Activated CD4-positive, alpha-beta T cell treated with anti-CD3 and anti-CD28 coated beads for 36 hours (primary cell): Measurements from ENCODE around the gene TRIM65. TPM values are rescaled to one million over a fixed set of nuclear protein-coding genes. Genes with fewer than 3 reads are reported as not detected.
A peak's percentile ranks its signal among the peaks of the same experiment; 100 is the strongest.
"Not testable (repeated sequence)": the region's sequence is repeated elsewhere in the genome, so short reads cannot be mapped to it uniquely, and the experiment has no call there.

Source experiments
- ATAC-seq: fragments of 200-7000 bp; cut with Tn5 transposase; one replicate; pipeline ENCODE4 v1.10.0; 2021; ENCODE audit warnings: mild to moderate bottlenecking, moderate library complexity
- CTCF ChIA-PET: fragments of 350-600 bp; sonication (Branson Sonifier 250); formaldehyde crosslinking; loops from one replicate; lab custom pipeline; 2021; ENCODE audit warnings: antibody characterized with exemption; lab: Charles Lee
- POLR2A ChIA-PET: fragments of 350-600 bp; sonication (Branson Sonifier 250); formaldehyde crosslinking; loops from one replicate; lab custom pipeline; 2021; ENCODE audit warnings: antibody characterized with exemption, inconsistent platforms; lab: Charles Lee
- DNase-seq: peaks from one replicate; pipeline ENCODE4 v3.0.0-alpha.2; 2020
- H3K27ac Mint-ChIP-seq: one replicate; pipeline ENCODE4 v1.8.0; 2021; ENCODE audit warnings: mixed read lengths
- H3K27me3 Mint-ChIP-seq: one replicate; pipeline ENCODE4 v1.8.0; 2021; ENCODE audit warnings: mixed read lengths
- H3K36me3 Mint-ChIP-seq: one replicate; pipeline ENCODE4 v1.8.0; 2021; ENCODE audit warnings: low read depth, mixed read lengths
- H3K4me1 Mint-ChIP-seq: one replicate; pipeline ENCODE4 v1.8.0; 2021; ENCODE audit warnings: mixed read lengths
- H3K4me3 Mint-ChIP-seq: one replicate; pipeline ENCODE4 v1.8.0; 2021; ENCODE audit warnings: mild to moderate bottlenecking, moderate library complexity, mixed read lengths
- H3K9me3 Mint-ChIP-seq: one replicate; pipeline ENCODE4 v1.8.0; 2021; ENCODE audit warnings: low read depth, mixed read lengths
- intact Hi-C, 2 experiments: fragments of 100-400 bp; cut with DNase I in 1 of 2; cut with micrococcal nuclease in 1 of 2; formaldehyde crosslinking; loops; one replicate each; pipeline versions ENCODE4 v1.14.2 to v1.15.1; 2022 to 2024; cut with DNase I, micrococcal nuclease
- total RNA-seq, 2 experiments: library from RNA; stranded (reverse); gene quantifications; one replicate each; pipeline ENCODE4 v1.2.3, GENCODE V29; 2021

The TRIM65 gene
- total RNA-seq, 2 experiments from 2014 or later = 28.9 to 31.9 TPM

- CTCF ChIA-PET = interaction anchor here (0.6 to 3.6 kb wide), 16 partner anchors 9 to 600 kb away, joined by 3 to 17 read pairs (median 5); partner anchors contain the start of genes MRPL38, TRIM47 and WBP2
- H3K4me1 Mint-ChIP-seq = peaks cover 19% of the 10 kb centered on the region
- H3K36me3 Mint-ChIP-seq = peaks cover 16% of the 10 kb centered on the region
- POLR2A ChIA-PET = interaction anchor here (0.5 kb wide), 1 partner anchor 163 kb away, joined by 3 read pairs; no protein-coding TSS in a partner anchor
- H3K27ac Mint-ChIP-seq = peak overlapping the region; percentile 72
- no peak for ATAC-seq
- no peaks in the 10 kb centered on the region for H3K9me3 Mint-ChIP-seq
- peak; percentile 34 for DNase-seq
- H3K4me3 Mint-ChIP-seq = peak overlapping the region; percentile 84
- intact Hi-C loops = loop anchor here (1.0 to 2.0 kb wide), 9 partner anchors 9 to 489 kb away; partner anchors contain the start of genes ACOX1 (in 1 of the 2), FBF1 (in 1 of the 2), MRPL38 (in 1 of the 2) and SPHK1 (in 1 of the 2)
- H3K27me3 Mint-ChIP-seq = no peaks in the 10 kb centered on the region
These were observed 1.2 kb downstream of the TRIM65 start for GRCh38 chr17:75895370-75896155.

- Mint-ChIP-seq H3K27me3 (no peaks in the 10 kb centered on the region), H3K36me3 (peaks cover 14% of the 10 kb centered on the region), H3K4me1 (peaks cover 19% of the 10 kb centered on the region), H3K9me3 (no peaks in the 10 kb centered on the region), H3K4me3 (peak overlapping the region; percentile 3), H3K27ac (peak overlapping the region; percentile 45)
- intact Hi-C loops = no loop called here
- ChIA-PET CTCF (interaction anchor here (0.6 to 2.0 kb wide), 5 partner anchors 9 to 376 kb away, joined by 3 to 8 read pairs (median 4); no protein-coding TSS in a partner anchor), POLR2A (no interaction called here)
- DNase-seq (no peak), ATAC-seq (no peak)
These were observed 2.6 kb downstream of the TRIM65 start for GRCh38 chr17:75894049-75894733.

GRCh38 chr17:75893305-75894048, 3.3 kb downstream of the TRIM65 start:
- H3K27me3 Mint-ChIP-seq = no peaks in the 10 kb centered on the region
- intact Hi-C loops = no loop called here
- CTCF ChIA-PET = interaction anchor here (0.6 to 2.0 kb wide), 4 partner anchors 11 to 375 kb away, joined by 3 to 8 read pairs (median 6); partner anchors contain the start of gene MRPL38
- H3K4me3 Mint-ChIP-seq = peak overlapping the region; percentile 3
- peak overlapping the region; percentile 45 for H3K27ac Mint-ChIP-seq
- peaks cover 9% of the 10 kb centered on the region for H3K36me3 Mint-ChIP-seq
- ATAC-seq (no peak), DNase-seq (no peak)
- no peaks in the 10 kb centered on the region for H3K9me3 Mint-ChIP-seq
- H3K4me1 Mint-ChIP-seq = peaks cover 19% of the 10 kb centered on the region
- POLR2A ChIA-PET = no interaction called here

GRCh38 chr17:75892556-75893224, 4.1 kb downstream of the TRIM65 start:
- Mint-ChIP-seq H3K27me3 (no peaks in the 10 kb centered on the region), H3K27ac (no peak overlapping the region), H3K9me3 (no peaks in the 10 kb centered on the region), H3K4me1 (peaks cover 19% of the 10 kb centered on the region), H3K36me3 (peaks cover 9% of the 10 kb centered on the region), H3K4me3 (no peak overlapping the region)
- CTCF ChIA-PET = interaction anchor here (1.2 to 2.0 kb wide), 2 partner anchors 12 to 16 kb away, joined by 5 to 7 read pairs; partner anchors contain the start of gene MRPL38
- POLR2A ChIA-PET = interaction anchor here (0.6 kb wide), 1 partner anchor 226 kb away, joined by 3 read pairs; the partner anchor contains the start of genes RECQL5 and SAP30BP
- no peak for DNase-seq
- intact Hi-C loops = no loop called here
- no peak for ATAC-seq

- ChIA-PET CTCF (interaction anchor here (0.6 to 2.0 kb wide), 3 partner anchors 15 to 548 kb away, joined by 3 to 5 read pairs (median 3); no protein-coding TSS in a partner anchor), POLR2A (interaction anchor here (0.6 kb wide), 1 partner anchor 225 kb away, joined by 3 read pairs; the partner anchor contains the start of genes RECQL5 and SAP30BP)
- Mint-ChIP-seq H3K4me1 (peaks cover 15% of the 10 kb centered on the region), H3K27ac (no peak overlapping the region), H3K4me3 (no peak overlapping the region), H3K36me3 (peaks cover 9% of the 10 kb centered on the region), H3K27me3 (no peaks in the 10 kb centered on the region), H3K9me3 (no peaks in the 10 kb centered on the region)
- no peak for ATAC-seq
- intact Hi-C loops = no loop called here
- DNase-seq = no peak
These were observed 4.9 kb downstream of the TRIM65 start for GRCh38 chr17:75891605-75892555.

- Mint-ChIP-seq H3K27ac (no peak overlapping the region), H3K4me1 (peaks cover 15% of the 10 kb centered on the region), H3K36me3 (peaks cover 9% of the 10 kb centered on the region), H3K4me3 (no peak overlapping the region), H3K9me3 (no peaks in the 10 kb centered on the region), H3K27me3 (no peaks in the 10 kb centered on the region)
- CTCF ChIA-PET = interaction anchor here (1.3 to 2.0 kb wide), 2 partner anchors 14 to 29 kb away, joined by 3 to 5 read pairs; no protein-coding TSS in a partner anchor
- DNase-seq = no peak
- ATAC-seq = no peak
- POLR2A ChIA-PET = no interaction called here
- intact Hi-C loops = no loop called here
These were observed 5.6 kb downstream of the TRIM65 start for GRCh38 chr17:75891022-75891604.

- peaks cover 7% of the 10 kb centered on the region for H3K4me1 Mint-ChIP-seq
- ChIA-PET CTCF (interaction anchor here (0.5 to 1.6 kb wide), 5 partner anchors 12 to 495 kb away, joined by 3 to 4 read pairs (median 3); partner anchors contain the start of gene SPHK1), POLR2A (no interaction called here)
- no peaks in the 10 kb centered on the region for H3K27me3 Mint-ChIP-seq
- no peak overlapping the region for H3K27ac Mint-ChIP-seq
- no peak overlapping the region for H3K4me3 Mint-ChIP-seq
- H3K36me3 Mint-ChIP-seq = peaks cover 5% of the 10 kb centered on the region
- DNase-seq (no peak), ATAC-seq (peak; percentile 72)
- H3K9me3 Mint-ChIP-seq = no peaks in the 10 kb centered on the region
- intact Hi-C loops = loop anchor here in 1 of 2 experiments (2.0 kb wide), 1 partner anchor 23 kb away; no protein-coding TSS in a partner anchor
These were observed 7.3 kb downstream of the TRIM65 start for GRCh38 chr17:75889454-75889853.

GRCh38 chr17:75888484-75888883, 8.3 kb downstream of the TRIM65 start:
- Mint-ChIP-seq H3K9me3 (no peaks in the 10 kb centered on the region), H3K27me3 (no peaks in the 10 kb centered on the region), H3K4me1 (no peaks in the 10 kb centered on the region), H3K27ac (peak overlapping the region; percentile 10), H3K36me3 (peaks cover 2% of the 10 kb centered on the region), H3K4me3 (no peak overlapping the region)
- no peak for DNase-seq
- ChIA-PET POLR2A (interaction anchor here (1.2 kb wide), 1 partner anchor 9 kb away, joined by 3 read pairs; no protein-coding TSS in a partner anchor), CTCF (no interaction called here)
- no peak for ATAC-seq
- intact Hi-C loops = loop anchor here in 1 of 2 experiments (2.0 kb wide), 1 partner anchor 22 kb away; no protein-coding TSS in a partner anchor

- CTCF ChIA-PET = interaction anchor here (0.7 to 1.8 kb wide), 2 partner anchors 10 to 24 kb away, joined by 3 to 5 read pairs; no protein-coding TSS in a partner anchor
- H3K4me3 Mint-ChIP-seq, intact Hi-C loops, POLR2A ChIA-PET, H3K36me3 Mint-ChIP-seq, H3K27me3 Mint-ChIP-seq, H3K4me1 Mint-ChIP-seq, ATAC-seq, DNase-seq, H3K27ac Mint-ChIP-seq, H3K9me3 Mint-ChIP-seq: not testable (repeated sequence)
These were observed 10.9 kb downstream of the TRIM65 start for GRCh38 chr17:75885860-75886259.
